GM20000 (cell line): ENCODE measurements around the gene CDK2.
"Not testable (repeated sequence)": the region's sequence is repeated elsewhere in the genome, so short reads cannot be mapped to it uniquely, and the experiment has no call there.

Source experiments
- DNase-seq: peaks from one replicate; pipeline ENCODE4 v3.0.0; 2012; ENCODE audit warnings: low spot score
- TF ChIP-seq, protein P1 (sequence below): IDR thresholded peaks from 2 replicates; pipeline ENCODE4 v1.5.1; 2012; ENCODE audit warnings: mild to moderate bottlenecking, control low read depth; ENCODE audit errors: extremely low read depth, missing control alignments

The CDK2 gene

DNA sequence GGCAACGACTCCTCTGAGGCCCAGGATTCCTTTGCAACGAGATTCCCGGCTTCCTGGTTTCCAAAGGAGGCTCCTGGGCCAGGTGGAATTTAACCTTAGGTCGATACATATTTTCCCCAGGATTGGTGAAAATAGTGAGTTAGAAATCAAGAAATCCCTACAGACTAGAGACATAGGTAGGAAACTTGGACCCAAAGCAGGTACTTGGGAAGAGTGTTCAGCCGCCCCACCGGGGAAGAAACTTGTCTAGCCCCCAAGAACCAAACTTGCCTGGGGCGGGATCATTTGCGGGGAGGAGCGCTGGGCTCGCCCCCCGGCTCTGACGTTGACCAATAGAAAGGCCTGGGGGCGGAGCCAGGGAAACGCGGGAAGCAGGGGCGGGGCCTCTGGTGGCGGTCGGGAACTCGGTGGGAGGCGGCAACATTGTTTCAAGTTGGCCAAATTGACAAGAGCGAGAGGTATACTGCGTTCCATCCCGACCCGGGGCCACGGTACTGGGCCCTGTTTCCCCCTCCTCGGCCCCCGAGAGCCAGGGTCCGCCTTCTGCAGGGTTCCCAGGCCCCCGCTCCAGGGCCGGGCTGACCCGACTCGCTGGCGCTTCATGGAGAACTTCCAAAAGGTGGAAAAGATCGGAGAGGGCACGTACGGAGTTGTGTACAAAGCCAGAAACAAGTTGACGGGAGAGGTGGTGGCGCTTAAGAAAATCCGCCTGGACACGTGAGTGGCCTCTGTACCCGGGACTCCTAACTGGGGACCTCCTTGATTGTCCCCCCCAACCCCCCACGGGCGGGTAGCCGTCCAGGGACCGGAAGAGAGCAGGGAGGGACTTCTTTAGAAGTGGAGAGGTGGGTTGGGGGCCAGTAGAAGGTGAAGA is at the start of gene CDK2:
Gene CDK2 (plus strand): TSS at position 423 of the 874 bp plus-strand sequence. CDS start 179 bp downstream, at position 602.
- TF ChIP-seq, protein P1, sequence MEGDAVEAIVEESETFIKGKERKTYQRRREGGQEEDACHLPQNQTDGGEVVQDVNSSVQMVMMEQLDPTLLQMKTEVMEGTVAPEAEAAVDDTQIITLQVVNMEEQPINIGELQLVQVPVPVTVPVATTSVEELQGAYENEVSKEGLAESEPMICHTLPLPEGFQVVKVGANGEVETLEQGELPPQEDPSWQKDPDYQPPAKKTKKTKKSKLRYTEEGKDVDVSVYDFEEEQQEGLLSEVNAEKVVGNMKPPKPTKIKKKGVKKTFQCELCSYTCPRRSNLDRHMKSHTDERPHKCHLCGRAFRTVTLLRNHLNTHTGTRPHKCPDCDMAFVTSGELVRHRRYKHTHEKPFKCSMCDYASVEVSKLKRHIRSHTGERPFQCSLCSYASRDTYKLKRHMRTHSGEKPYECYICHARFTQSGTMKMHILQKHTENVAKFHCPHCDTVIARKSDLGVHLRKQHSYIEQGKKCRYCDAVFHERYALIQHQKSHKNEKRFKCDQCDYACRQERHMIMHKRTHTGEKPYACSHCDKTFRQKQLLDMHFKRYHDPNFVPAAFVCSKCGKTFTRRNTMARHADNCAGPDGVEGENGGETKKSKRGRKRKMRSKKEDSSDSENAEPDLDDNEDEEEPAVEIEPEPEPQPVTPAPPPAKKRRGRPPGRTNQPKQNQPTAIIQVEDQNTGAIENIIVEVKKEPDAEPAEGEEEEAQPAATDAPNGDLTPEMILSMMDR, result no peak
- peak; percentile 91 for DNase-seq

DNA sequence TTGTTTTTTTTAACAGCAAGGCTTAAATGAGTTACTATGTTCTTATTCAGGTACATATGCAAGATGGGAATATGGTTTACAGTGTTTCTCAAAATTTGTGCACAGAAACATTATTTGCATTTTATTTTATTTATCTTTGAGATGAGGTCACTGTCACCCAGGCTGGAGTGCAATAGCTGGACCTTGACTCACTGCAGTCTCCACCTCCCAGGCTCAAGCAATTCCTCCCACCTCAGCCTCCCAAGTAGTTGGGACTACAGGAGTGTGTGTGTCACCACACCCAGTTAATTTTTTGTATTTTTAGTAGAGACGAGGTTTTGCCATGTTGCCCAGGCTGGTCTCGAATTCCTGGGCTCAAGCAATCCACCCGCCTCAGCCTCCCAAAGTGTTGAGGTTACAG is 47.6 kb upstream of the CDK2 start:
- DNase-seq, result not testable (repeated sequence)

DNA sequence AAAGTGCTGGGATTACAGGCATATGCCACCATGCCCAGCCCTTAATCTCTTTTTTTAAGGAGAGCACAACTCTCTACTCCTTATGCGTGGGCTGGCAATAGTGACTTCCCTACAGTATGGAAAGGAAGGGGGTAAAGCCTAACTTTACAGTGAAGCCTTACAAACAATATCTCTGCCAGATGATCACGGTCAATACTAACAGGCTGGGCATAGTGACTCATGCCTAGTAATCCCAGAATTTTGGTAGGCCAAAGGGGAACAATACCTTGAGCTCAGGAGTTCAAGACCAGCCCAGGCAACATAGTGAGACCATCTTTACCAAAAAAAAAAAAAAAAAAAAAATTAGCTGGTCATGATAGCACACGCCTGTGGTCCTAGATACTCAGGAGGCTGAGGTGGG is 44.5 kb upstream of the CDK2 start:
- TF ChIP-seq, protein P1, result no peak
- no peak for DNase-seq

DNA sequence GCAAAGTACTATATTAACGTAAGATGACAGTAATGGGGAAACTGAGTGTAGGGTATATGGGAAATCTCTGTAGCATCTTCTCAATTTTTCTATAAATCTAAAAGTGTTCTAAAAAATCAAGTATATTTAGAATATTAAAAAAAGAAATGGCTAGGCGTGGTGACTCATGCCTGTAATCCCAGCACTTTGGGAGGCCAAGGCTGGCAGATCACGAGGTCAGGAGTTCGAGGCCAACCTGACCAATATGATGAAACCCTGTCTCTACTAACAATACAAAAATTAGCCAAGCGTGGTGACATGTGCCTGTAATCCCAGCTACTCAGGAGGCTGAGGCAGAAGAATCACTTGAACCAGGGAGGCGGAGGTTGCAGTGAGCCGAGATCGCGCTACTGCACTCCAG is 43.0 kb upstream of the CDK2 start:
- DNase-seq, result not testable (repeated sequence)

DNA sequence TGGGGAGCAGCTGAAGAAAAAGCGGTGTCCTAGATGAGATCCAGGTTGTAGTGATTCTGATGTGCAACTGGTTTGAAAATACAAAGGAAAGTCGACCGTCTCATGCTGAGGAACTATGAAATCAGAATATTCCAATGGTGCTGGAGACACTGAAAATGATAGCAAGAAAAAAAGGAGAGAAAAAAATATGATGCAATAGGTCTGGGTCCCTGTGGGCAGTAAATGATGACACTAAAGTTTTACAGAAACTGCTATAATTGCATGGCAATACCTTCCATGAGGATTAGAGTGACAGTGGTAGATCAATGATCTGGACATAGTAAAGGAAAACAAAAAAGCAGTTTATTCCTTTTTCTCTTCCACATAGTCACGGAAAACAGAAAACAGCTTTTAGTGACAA is 41.3 kb upstream of the CDK2 start:
- DNase-seq, result no peak
- TF ChIP-seq, protein P1, result no peak

DNA sequence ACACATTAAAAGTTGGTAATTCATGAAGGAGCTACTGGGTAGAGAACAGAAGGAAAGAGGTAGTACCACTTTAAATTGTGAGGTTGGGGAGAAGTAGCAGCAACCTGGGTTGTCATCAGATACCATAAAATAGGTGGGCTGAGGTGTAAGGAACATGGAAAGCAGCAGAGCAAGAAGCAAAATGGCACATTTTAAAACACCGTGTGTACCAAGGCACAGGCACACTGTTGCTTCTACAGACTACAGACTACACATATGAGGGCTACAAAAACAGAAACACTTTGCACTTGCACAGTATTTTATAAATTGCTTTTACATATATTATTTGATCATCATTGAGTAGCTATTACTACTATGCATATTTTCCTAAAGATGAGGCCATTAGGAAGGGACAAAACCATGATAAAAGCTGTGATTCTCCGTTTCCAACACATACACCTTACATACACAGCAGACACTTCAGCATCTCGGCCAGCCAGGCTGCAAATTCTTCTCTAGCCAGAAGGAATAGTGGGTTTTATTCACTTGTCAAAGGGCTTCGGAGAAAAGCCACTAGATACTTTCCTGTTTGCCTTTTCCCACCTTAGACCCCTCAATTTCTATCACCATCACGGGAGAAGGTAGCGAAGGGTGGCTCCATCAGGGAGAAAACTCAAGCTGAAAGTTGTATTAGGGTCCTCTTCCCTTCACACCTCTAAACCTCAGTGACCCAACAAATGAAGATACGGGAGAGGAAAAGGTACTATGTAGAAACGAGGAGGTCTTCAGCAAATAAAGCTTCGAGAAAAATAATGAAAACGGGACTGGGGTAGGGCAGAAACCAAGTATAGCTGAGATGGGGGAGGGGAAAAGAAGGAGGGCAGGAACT is 40.5 kb upstream of the CDK2 start:
- TF ChIP-seq, protein P1, result no peak
- no peak for DNase-seq

DNA sequence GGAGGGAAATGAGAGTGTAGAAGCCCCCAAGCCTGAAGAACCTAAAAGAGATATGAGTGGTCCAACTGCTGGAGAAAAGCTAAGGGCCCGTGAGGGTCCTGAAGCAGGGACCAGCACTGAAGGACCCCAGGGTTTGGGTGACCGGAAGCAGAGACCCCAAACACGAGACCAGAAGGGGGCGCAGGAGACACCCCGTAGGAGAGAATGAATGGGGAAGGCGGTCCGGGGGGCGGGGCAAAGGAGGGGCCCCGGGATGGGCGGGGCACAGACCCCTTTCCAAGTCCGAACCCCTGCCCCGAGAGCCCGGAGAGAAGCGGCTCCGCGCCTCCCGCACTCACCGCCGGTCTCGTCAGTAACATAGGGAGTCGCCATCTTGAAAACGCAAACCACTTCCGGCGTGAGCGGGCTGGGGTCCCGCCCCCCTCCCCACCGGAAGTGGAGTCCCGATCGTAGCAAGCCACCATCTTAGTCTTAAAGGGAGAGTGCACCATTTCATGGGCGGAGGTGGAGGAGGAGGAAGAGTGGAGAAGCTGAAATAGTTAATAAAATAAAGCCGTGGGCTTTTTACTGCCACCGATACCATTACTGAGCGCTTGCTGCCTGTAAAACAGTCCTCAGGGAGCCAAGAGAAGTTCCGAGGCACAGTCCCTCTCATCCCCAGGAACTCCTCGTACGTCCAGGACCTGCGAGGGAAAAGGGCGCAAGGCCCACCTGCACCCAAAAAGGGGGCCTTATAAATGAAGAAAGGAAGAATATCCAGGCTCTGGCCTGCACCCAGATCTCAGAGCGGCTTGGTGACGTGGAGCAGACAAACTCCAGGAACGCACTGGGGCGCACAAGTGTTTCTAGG is 39.7 kb upstream of the CDK2 start:
- DNase-seq, result peak; percentile 92
- TF ChIP-seq, protein P1, result peak; percentile 45
